GM18858 (cell line): ENCODE results near the gene COPS4.
"Not testable (repeated sequence)": the region's sequence is repeated elsewhere in the genome, so short reads cannot be mapped to it uniquely, and the experiment has no call there.

ENCODE experiments used
- ATAC-seq: cut with Tn5 transposase; IDR thresholded peaks from one replicate; pipeline ENCODE4 v1.9.1; 2021; ENCODE audit not compliant: unreplicated experiment

Gene COPS4

GRCh38 chr4:83034630-83035494 lies at the start of gene COPS4:
TSS of gene COPS4 (plus strand) at chr4:83035183. CDS start at chr4:83035225, 42 bp downstream.
- peak; percentile 96 for ATAC-seq

GRCh38 chr4:82987519-82987918 lies 47.5 kb upstream of the COPS4 start:
- not testable (repeated sequence) for ATAC-seq

- ATAC-seq, result no peak
Measured at GRCh38 chr4:82988323-82988832, 46.6 kb upstream of the COPS4 start.

GRCh38 chr4:82989575-82990429 lies 45.2 kb upstream of the COPS4 start:
- peak; percentile 91 for ATAC-seq

- ATAC-seq, result no peak
Measured at GRCh38 chr4:82994834-82995233, 40.1 kb upstream of the COPS4 start.

- no peak for ATAC-seq
Measured at GRCh38 chr4:82998898-82999297, 36.1 kb upstream of the COPS4 start.

- ATAC-seq, result no peak
Measured at GRCh38 chr4:83002329-83002728, 32.7 kb upstream of the COPS4 start.

- not testable (repeated sequence) for ATAC-seq
Measured at GRCh38 chr4:83003044-83003791, 31.8 kb upstream of the COPS4 start.

- ATAC-seq, result no peak
Measured at GRCh38 chr4:83009529-83009928, 25.5 kb upstream of the COPS4 start.

- ATAC-seq, result no peak
Measured at GRCh38 chr4:83010111-83010521, 24.9 kb upstream of the COPS4 start.

GRCh38 chr4:83010522-83011318 lies 24.3 kb upstream of the COPS4 start, which contains the start of gene LIN54:
TSS of gene LIN54 (minus strand) at chr4:83010823. CDS start at chr4:82984844, 25,979 bp downstream.
- peak; percentile 26 for ATAC-seq

- ATAC-seq, result no peak
Measured at GRCh38 chr4:83011689-83012199, 23.2 kb upstream of the COPS4 start.

GRCh38 chr4:83012200-83012686 lies 22.7 kb upstream of the COPS4 start:
- peak; percentile 6 for ATAC-seq

- ATAC-seq, result peak; percentile 71
Measured at GRCh38 chr4:83012687-83013419, 22.1 kb upstream of the COPS4 start.

GRCh38 chr4:83013420-83013867 lies 21.5 kb upstream of the COPS4 start:
- no peak for ATAC-seq

- ATAC-seq, result no peak
Measured at GRCh38 chr4:83013902-83014301, 21.1 kb upstream of the COPS4 start.

- ATAC-seq, result peak; percentile 73
Measured at GRCh38 chr4:83019794-83020494, 15.0 kb upstream of the COPS4 start.
